ENCODE results near the gene EPN2. TPM values are rescaled to one million over a fixed set of nuclear protein-coding genes. Genes with fewer than 3 reads are reported as not detected.

The EPN2 gene
- total and polyA plus RNA-seq, 2 donors (not counting 1 experiment from before 2014, with no cell fraction given): 23.8 to 36.0 TPM

GRCh38 chr17:19309701-19310100 is 72.5 kb downstream of the EPN2 start:
- H2AFZ ChIP-seq (ENCODE audit: low read length): no peak overlapping the region
- H3K4me1 ChIP-seq (ENCODE audit: control insufficient read depth, extremely low read depth, insufficient read depth, low read length): peaks cover 2% of the 10 kb centered on the region
- H3K79me2 ChIP-seq (ENCODE audit: control insufficient read depth, insufficient read depth, low read length): no peaks in the 10 kb centered on the region
- no peak overlapping the region for H3K27ac ChIP-seq (ENCODE audit: insufficient read depth, low read length)
- peaks cover 6% of the 10 kb centered on the region for H3K36me3 ChIP-seq (ENCODE audit: control insufficient read depth, insufficient read depth, low read length)
- H4K20me1 ChIP-seq (ENCODE audit: control insufficient read depth, extremely low read depth, insufficient read depth, low read length): no peaks in the 10 kb centered on the region
- DNase-seq (ENCODE audit: low read depth in 2 of 2): no peak
- H3K9me3 ChIP-seq (ENCODE audit: control insufficient read depth, insufficient read depth, low read depth, low read length): no peaks in the 10 kb centered on the region
- H3K9ac ChIP-seq (ENCODE audit: insufficient read depth, low read length): no peak overlapping the region
- H3K4me2 ChIP-seq (ENCODE audit: extremely low read depth, insufficient read depth, low read length): no peak overlapping the region
- H3K4me3 ChIP-seq (replicated peaks in 1 of 4; ENCODE audit: control extremely low read depth in 1 of 4, insufficient read depth in 1 of 4, low read depth in 3 of 4, low read length in 4 of 4): no peak overlapping the region
- TF ChIP-seq, protein P1, sequence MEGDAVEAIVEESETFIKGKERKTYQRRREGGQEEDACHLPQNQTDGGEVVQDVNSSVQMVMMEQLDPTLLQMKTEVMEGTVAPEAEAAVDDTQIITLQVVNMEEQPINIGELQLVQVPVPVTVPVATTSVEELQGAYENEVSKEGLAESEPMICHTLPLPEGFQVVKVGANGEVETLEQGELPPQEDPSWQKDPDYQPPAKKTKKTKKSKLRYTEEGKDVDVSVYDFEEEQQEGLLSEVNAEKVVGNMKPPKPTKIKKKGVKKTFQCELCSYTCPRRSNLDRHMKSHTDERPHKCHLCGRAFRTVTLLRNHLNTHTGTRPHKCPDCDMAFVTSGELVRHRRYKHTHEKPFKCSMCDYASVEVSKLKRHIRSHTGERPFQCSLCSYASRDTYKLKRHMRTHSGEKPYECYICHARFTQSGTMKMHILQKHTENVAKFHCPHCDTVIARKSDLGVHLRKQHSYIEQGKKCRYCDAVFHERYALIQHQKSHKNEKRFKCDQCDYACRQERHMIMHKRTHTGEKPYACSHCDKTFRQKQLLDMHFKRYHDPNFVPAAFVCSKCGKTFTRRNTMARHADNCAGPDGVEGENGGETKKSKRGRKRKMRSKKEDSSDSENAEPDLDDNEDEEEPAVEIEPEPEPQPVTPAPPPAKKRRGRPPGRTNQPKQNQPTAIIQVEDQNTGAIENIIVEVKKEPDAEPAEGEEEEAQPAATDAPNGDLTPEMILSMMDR (conservative IDR thresholded peaks at IDR 0.05 in 1 of 2, IDR thresholded peaks at IDR 0.05 in 1 of 2; ENCODE audit: low read depth in 1 of 2, low read length in 2 of 2): no peak
- TF ChIP-seq EZH2 (IDR thresholded peaks at IDR 0.05; ENCODE audit: low read length, missing control alignments): no peak
- H3K27me3 ChIP-seq (ENCODE audit: control insufficient read depth, insufficient read depth, low read length): no peaks in the 10 kb centered on the region

DNA sequence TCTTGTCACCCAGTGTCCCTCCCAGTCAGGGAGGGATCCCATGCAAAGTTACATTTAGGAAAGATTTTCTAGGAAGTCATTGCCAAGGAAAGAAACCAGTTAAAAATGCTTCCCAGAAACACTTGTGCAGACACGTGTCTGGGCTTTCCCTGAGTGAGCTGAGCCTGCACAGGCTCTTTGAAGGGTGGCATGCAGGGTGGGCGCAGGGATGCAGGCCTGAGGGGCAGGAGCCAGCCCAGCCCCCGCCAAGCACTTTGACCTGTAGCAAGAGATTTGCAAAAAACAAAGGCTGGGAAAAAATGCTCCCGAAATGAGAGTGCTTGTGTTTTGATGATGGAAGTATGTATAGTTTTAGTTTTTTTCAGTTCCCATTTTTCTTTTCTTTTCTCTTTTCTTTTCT is 73.0 kb downstream of the EPN2 start:
- H4K20me1 ChIP-seq (ENCODE audit: control insufficient read depth, extremely low read depth, insufficient read depth, low read length): no peaks in the 10 kb centered on the region
- no peak overlapping the region for H3K27ac ChIP-seq (ENCODE audit: insufficient read depth, low read length)
- H3K79me2 ChIP-seq (ENCODE audit: control insufficient read depth, insufficient read depth, low read length): no peaks in the 10 kb centered on the region
- H3K4me2 ChIP-seq (ENCODE audit: extremely low read depth, insufficient read depth, low read length): no peak overlapping the region
- H3K9ac ChIP-seq (ENCODE audit: insufficient read depth, low read length): no peak overlapping the region
- DNase-seq (ENCODE audit: low read depth in 2 of 2): no peak
- no peak overlapping the region for H2AFZ ChIP-seq (ENCODE audit: low read length)
- no peaks in the 10 kb centered on the region for H3K27me3 ChIP-seq (ENCODE audit: control insufficient read depth, insufficient read depth, low read length)
- no peak for TF ChIP-seq EZH2 (IDR thresholded peaks at IDR 0.05; ENCODE audit: low read length, missing control alignments)
- TF ChIP-seq, protein P1 (conservative IDR thresholded peaks at IDR 0.05 in 1 of 2, IDR thresholded peaks at IDR 0.05 in 1 of 2; ENCODE audit: low read depth in 1 of 2, low read length in 2 of 2): no peak
- H3K4me1 ChIP-seq (ENCODE audit: control insufficient read depth, extremely low read depth, insufficient read depth, low read length): peaks cover 2% of the 10 kb centered on the region
- no peaks in the 10 kb centered on the region for H3K9me3 ChIP-seq (ENCODE audit: control insufficient read depth, insufficient read depth, low read depth, low read length)
- H3K36me3 ChIP-seq (ENCODE audit: control insufficient read depth, insufficient read depth, low read length): peaks cover 6% of the 10 kb centered on the region
- H3K4me3 ChIP-seq (replicated peaks in 1 of 4; ENCODE audit: control extremely low read depth in 1 of 4, insufficient read depth in 1 of 4, low read depth in 3 of 4, low read length in 4 of 4): no peak overlapping the region

DNA sequence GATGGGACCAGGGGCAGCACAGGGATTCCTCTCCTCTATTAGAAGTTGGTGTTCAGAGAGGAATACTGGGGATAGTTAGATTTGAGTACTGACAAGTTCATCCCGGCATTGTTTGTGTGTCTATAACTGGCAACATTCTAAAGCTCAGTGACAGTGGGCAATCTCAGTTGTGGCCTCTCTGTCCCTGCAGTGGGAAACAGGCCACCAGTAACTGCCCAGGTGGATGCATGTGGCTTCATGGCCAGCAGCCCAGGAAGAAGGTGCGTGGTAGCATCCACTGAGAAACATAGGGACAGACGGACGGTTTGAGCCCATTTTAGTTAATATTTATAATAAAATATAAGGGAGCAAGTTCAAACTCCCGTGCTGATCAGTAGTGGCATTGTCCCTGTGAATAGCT is 73.8 kb downstream of the EPN2 start:
- no peak for DNase-seq (ENCODE audit: low read depth in 2 of 2)

More for the DNA sequence above, 73.8 kb downstream of the EPN2 start:
- Histone ChIP-seq H3K9me3 (ENCODE audit: control insufficient read depth, insufficient read depth, low read depth, low read length) (no peaks in the 10 kb centered on the region), H3K27me3 (ENCODE audit: control insufficient read depth, insufficient read depth, low read length) (no peaks in the 10 kb centered on the region), H3K4me1 (ENCODE audit: control insufficient read depth, extremely low read depth, insufficient read depth, low read length) (peaks cover 2% of the 10 kb centered on the region), H3K27ac (ENCODE audit: insufficient read depth, low read length) (no peak overlapping the region), H3K36me3 (ENCODE audit: control insufficient read depth, insufficient read depth, low read length) (peaks cover 6% of the 10 kb centered on the region), H4K20me1 (ENCODE audit: control insufficient read depth, extremely low read depth, insufficient read depth, low read length) (no peaks in the 10 kb centered on the region), H2AFZ (ENCODE audit: low read length) (no peak overlapping the region), H3K4me2 (ENCODE audit: extremely low read depth, insufficient read depth, low read length) (no peak overlapping the region), H3K79me2 (ENCODE audit: control insufficient read depth, insufficient read depth, low read length) (no peaks in the 10 kb centered on the region), H3K4me3 (replicated peaks in 1 of 4; ENCODE audit: control extremely low read depth in 1 of 4, insufficient read depth in 1 of 4, low read depth in 3 of 4, low read length in 4 of 4) (no peak overlapping the region), H3K9ac (ENCODE audit: insufficient read depth, low read length) (no peak overlapping the region)
- TF ChIP-seq, protein P1 (conservative IDR thresholded peaks at IDR 0.05 in 1 of 2, IDR thresholded peaks at IDR 0.05 in 1 of 2; ENCODE audit: low read depth in 1 of 2, low read length in 2 of 2): no peak
- no peak for TF ChIP-seq EZH2 (IDR thresholded peaks at IDR 0.05; ENCODE audit: low read length, missing control alignments)
